Measurements from ENCODE around the gene TM4SF18.

The TM4SF18 gene

DNA sequence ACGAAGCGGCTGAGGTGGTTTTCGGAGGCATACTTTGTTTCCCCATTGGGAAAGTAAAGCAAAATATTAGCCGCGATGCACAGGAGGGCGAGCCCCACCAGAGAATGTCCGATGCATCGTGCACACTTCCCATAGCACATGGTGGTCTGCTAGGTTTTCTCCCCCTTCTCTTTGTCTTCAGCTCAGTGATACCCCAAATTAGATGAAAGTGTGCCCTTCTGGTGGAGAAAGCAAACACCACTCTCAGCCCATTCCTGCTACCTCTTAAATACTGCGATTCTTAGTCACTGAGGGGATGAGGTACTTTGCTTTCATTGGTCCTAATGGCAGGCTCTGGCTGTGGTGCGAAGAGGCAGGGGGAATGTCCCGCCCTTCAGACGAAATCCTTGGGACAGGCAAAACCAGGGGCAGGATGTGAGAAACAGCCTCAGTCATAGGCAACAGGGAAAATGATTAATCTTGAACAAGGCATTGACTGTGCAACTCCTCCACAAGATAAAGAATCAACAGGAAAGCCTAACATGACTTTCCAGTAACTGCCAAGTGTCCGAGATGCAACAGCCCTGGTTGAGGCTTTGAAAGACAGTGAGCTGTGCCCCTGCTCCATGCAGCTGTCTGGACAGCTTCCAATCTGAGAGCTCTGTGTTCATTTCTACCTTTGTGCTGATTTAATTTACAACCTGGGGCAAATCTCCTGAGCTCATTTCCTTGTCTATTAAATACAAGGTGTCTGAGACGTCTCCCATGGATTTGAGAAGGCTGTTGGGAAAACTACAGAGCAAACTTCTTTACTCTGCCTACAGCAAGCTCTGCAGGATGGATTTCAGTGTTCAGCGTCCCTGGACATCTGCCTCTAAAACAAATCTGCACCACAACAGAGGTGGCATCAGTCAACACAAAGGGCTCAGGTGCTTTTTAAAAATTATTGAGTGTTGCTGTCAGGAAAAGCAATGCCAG lies 44.2 kb upstream of the TM4SF18 start, which contains the start of gene TM4SF1:
Gene TM4SF1 (minus strand): TSS at position 242 of the 957 bp plus-strand sequence. CDS start 102 bp downstream, at position 140.
- TF ChIP-seq, protein P1, sequence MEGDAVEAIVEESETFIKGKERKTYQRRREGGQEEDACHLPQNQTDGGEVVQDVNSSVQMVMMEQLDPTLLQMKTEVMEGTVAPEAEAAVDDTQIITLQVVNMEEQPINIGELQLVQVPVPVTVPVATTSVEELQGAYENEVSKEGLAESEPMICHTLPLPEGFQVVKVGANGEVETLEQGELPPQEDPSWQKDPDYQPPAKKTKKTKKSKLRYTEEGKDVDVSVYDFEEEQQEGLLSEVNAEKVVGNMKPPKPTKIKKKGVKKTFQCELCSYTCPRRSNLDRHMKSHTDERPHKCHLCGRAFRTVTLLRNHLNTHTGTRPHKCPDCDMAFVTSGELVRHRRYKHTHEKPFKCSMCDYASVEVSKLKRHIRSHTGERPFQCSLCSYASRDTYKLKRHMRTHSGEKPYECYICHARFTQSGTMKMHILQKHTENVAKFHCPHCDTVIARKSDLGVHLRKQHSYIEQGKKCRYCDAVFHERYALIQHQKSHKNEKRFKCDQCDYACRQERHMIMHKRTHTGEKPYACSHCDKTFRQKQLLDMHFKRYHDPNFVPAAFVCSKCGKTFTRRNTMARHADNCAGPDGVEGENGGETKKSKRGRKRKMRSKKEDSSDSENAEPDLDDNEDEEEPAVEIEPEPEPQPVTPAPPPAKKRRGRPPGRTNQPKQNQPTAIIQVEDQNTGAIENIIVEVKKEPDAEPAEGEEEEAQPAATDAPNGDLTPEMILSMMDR (IDR thresholded peaks at IDR 0.05; ENCODE audit: low read depth, low read length), result no peak
- no peak for DNase-seq (ENCODE audit: extremely low read depth, low read depth)

DNA sequence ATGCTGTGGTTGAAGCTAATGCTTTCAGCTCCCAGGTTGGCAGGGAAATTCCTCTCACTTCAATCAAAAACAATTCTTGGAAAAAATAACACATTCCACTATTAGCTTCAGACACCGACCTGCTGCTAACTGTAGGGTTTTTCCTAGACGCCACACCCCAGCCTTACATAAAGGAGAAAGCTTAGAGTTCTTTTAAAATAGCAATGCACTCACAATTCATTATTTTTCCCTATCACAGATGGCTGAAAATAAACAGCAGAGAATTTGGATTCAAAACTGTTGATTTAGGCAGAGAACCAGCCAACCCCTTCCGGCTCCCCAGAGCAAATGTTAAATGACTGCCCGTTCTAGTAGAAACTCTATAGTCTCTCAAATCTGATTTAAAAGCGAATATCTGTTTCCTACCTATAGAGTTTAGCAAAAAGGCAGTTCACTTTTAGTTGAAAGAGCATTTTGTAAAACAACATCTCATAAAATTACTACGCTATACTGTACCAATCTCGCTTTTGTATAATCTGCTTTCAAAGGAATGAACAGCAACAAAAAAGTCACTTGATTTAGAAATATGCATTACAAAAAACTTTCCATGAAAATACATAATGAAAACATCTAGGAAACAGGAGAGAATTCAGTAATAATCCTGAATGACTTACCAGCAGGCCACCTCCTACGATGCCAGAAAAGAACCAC lies 43.4 kb upstream of the TM4SF18 start:
- TF ChIP-seq, protein P1 (IDR thresholded peaks at IDR 0.05; ENCODE audit: low read depth, low read length), result no peak
- no peak for DNase-seq (ENCODE audit: extremely low read depth, low read depth)

DNA sequence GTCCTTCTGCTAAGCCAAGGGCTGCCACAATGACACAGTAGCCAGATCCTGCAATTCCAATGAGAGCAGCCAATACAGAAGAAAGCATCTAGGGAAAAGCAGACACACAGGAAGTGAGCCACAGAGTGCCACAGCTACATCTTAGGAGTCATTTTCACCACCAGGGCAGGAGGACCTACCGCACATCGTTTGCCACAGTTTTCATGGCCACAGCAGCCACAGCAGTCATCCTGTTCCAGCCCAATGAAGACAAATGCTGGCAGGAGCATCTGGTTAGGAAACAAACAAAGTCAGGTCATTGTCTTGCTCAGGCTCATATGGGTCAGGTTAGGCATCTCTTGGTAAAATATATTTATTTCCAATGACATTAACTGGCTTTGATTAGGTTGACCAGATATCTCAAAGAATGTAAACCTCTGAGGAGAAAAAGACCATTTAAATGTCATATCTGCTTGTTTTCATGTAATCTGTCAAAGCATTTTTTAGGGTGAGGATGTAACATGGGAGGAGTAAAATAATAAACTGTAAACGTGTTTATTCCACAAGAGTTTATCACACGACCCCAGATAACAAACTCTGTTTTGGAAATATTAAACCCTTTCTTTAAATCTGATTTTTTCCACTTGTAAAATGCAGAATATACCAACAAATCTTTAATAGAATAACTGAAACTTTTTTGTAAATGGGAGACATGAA lies 42.2 kb upstream of the TM4SF18 start:
- TF ChIP-seq, protein P1 (IDR thresholded peaks at IDR 0.05; ENCODE audit: low read depth, low read length), result no peak
- DNase-seq (ENCODE audit: extremely low read depth, low read depth), result no peak

DNA sequence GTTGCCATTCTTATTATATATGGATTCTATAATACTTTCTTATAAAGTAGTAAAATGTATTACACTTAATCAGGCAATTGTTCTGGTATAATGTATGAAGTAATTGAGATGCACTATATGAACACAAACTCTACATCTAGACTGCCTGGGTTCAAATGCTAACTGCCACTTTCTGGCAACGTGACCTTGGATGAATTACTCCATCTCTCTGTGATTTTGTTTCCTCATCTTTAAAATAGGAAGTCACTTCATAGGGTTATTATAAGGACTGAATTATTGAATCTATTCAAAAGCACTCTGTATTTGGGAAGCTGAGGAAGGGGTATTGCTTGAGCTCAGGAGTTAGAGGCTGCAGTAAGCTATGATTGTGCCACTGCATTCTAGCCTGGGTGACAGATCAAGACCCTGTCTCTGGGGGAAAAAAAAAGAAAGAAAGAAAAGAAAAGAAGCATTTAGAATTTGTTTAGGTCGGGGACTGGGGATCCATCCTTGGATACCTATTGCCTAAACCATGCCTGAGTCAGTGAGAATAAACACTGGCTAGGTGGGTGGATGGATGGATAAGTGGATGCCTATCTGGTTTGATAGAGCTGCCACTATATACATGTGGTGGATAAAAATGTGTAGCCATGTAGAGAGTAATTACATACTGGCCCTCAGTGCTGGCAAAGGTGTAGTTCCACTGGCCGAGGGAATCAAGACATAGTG lies 41.5 kb upstream of the TM4SF18 start:
- DNase-seq (ENCODE audit: extremely low read depth, low read depth), result no peak
- TF ChIP-seq, protein P1 (IDR thresholded peaks at IDR 0.05; ENCODE audit: low read depth, low read length), result no peak

DNA sequence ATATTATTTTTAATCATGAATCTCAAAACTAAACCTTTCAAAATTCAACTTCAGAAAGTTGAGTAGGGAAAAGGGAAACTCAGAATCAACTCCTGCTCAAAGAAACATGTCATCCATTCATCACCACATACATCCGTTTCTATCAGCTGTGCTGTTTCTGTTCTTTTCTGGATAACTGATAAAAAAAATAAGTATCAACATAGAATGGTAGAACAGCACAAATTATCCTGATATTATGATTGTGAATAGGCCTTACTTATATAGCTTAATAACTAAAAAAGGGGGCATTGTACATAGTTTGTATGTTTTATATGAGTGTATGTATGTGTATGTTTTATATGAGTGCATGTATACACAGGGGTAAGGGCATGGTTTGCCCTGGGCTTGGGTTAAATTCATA lies 41.0 kb upstream of the TM4SF18 start:
- TF ChIP-seq, protein P1 (IDR thresholded peaks at IDR 0.05; ENCODE audit: low read depth, low read length), result no peak

DNA sequence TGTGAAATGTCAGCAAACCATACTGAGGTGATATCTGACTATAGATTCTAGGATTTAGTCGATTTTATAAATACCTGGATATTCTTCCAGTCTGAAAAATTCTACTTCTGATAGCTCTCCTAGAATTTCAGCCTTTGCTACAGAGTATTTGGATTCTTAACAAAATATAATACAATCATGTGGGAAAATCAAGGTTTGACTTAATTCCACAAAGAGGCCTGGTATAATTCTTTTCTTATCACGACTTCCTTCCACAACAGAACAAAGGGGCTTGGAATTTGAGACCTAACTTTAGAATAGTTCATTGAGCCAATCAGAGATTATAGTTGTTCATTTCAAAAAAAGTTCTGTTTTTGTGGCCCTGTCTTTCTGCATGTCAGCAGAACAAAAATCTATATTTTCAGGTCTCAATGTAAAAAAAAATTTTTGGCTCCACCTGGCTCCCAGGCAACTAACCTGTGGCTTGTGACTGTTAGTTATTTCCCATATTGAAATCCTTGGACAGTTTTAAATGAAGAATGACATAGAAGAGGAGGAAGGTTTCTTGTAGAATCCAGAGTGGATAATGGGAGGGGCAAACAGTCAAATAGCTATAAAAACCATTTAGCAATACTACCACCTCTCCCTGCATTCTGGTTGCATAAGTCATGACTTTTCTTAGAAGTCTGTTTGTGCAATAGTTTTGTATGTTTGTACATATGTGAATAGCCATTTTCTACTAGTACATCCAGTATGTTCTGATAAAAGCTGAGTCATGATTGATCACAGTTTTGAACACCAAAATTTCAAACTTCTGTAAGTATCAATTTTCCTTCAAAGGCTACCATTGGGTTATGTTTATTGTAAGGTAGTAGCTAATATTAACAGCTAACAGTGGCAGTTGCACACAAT lies 40.0 kb upstream of the TM4SF18 start:
- no peak for DNase-seq (ENCODE audit: extremely low read depth, low read depth)
- TF ChIP-seq, protein P1 (IDR thresholded peaks at IDR 0.05; ENCODE audit: low read depth, low read length), result no peak

More for the DNA sequence above, 41.0 kb upstream of the TM4SF18 start:
- no peak for DNase-seq (ENCODE audit: extremely low read depth, low read depth)

Measured in AG09319 (cell line).